ENCODE results near the gene CADM1.

CADM1 gene

DNA sequence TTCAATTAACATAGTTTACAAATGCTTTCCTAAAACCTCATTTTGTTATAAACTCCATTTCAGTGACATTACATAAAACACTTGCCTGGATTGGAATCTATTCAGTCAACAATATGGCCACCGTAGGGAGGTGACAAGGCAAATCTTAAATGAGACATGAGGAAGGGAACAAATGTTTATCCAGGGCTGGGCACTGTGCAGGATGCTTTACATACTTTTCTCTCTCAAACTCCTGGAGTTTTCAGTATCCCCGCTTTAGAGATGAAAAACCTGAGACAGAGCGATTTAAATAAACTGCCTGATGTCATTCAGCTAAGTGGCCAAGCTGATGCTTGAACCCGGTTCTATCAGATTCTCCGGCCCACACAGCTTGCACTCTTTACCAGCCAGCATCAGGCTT is 259.9 kb downstream of the CADM1 start:
- H3K36me3 ChIP-seq (replicated peaks; ENCODE audit: low read depth, low read length) = no peaks in the 10 kb centered on the region
- no peaks in the 10 kb centered on the region for H3K9me3 ChIP-seq (ENCODE audit: insufficient read depth, low read length)
- no peaks in the 10 kb centered on the region for H4K20me1 ChIP-seq (ENCODE audit: insufficient read depth, low read length)
- TF ChIP-seq EZH2phosphoT487 (IDR thresholded peaks at IDR 0.05; ENCODE audit: low read depth) = no peak
- no peak for TF ChIP-seq CTCF (IDR thresholded peaks at IDR 0.05; ENCODE audit: low read depth, low read length)
- H3K4me1 ChIP-seq (ENCODE audit: low read length) = no peaks in the 10 kb centered on the region
- H3K9ac ChIP-seq (ENCODE audit: low read length) = no peak overlapping the region
- no peak overlapping the region for H3K27ac ChIP-seq (ENCODE audit: low read length)
- H3K4me2 ChIP-seq (ENCODE audit: low read length) = no peak overlapping the region
- no peaks in the 10 kb centered on the region for H3K79me2 ChIP-seq (ENCODE audit: low read length)
- H2AFZ ChIP-seq (ENCODE audit: low read depth, low read length) = no peak overlapping the region
- H3K4me3 ChIP-seq (ENCODE audit: low read length) = no peak overlapping the region
- peaks cover 6% of the 10 kb centered on the region; the same call in 1 of the 2 replicates for H3K27me3 ChIP-seq (ENCODE audit: low read depth, low read length)

DNA sequence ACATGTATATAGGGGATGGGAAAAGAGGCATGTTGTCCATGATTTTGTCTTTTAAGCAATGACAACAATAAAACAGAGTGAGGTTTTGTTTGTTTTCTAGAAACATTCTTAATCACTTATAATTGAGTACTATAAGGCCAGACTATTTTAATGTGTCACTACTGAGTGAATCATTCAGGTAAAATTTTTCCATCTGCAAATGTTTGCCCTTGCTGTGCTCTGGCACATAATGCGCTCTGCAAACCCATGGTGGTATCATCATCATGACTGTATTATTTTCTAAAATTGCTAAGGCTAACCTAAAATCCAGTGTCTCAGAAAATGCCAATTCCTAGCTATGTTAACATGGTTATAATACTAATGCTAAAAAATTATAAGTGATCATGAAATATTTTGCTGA is 261.2 kb downstream of the CADM1 start:
- no peak overlapping the region for H3K4me2 ChIP-seq (ENCODE audit: low read length)
- no peak overlapping the region for H3K9ac ChIP-seq (ENCODE audit: low read length)
- H3K4me3 ChIP-seq (ENCODE audit: low read length) = no peak overlapping the region
- H3K79me2 ChIP-seq (ENCODE audit: low read length) = no peaks in the 10 kb centered on the region
- H3K27ac ChIP-seq (ENCODE audit: low read length) = no peak overlapping the region
- peaks cover 1% of the 10 kb centered on the region; the same call in 1 of the 2 replicates for H3K27me3 ChIP-seq (ENCODE audit: low read depth, low read length)
- H4K20me1 ChIP-seq (ENCODE audit: insufficient read depth, low read length) = no peaks in the 10 kb centered on the region
- TF ChIP-seq EZH2phosphoT487 (IDR thresholded peaks at IDR 0.05; ENCODE audit: low read depth) = no peak
- no peak for TF ChIP-seq CTCF (IDR thresholded peaks at IDR 0.05; ENCODE audit: low read depth, low read length)
- no peaks in the 10 kb centered on the region for H3K9me3 ChIP-seq (ENCODE audit: insufficient read depth, low read length)
- H3K36me3 ChIP-seq (replicated peaks; ENCODE audit: low read depth, low read length) = no peaks in the 10 kb centered on the region
- H3K4me1 ChIP-seq (ENCODE audit: low read length) = no peaks in the 10 kb centered on the region
- no peak overlapping the region for H2AFZ ChIP-seq (ENCODE audit: low read depth, low read length)

DNA sequence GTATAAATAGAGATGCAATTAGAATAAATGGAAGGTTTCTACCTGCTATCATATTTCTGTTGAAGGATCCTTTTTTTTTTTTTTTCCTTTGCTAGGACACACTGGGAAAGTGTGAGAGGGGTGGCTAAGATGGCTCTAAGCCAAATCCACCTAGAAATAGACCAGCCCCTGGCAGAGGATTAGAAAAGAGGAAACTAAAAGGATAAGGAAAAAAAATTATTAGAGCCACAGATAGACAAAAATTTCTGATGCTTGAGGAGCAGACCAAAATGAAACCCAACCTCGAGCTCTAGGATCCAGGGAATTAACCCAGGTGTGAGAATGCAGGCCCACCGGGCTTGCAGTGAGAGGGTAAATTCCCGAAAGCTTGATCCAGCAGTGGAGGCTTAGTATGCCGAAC is 262.3 kb downstream of the CADM1 start:
- H3K9ac ChIP-seq (ENCODE audit: low read length) = no peak overlapping the region
- peaks cover 2% of the 10 kb centered on the region; the same call in 1 of the 2 replicates for H3K27me3 ChIP-seq (ENCODE audit: low read depth, low read length)
- TF ChIP-seq EZH2phosphoT487 (IDR thresholded peaks at IDR 0.05; ENCODE audit: low read depth) (no peak), CTCF (IDR thresholded peaks at IDR 0.05; ENCODE audit: low read depth, low read length) (no peak)
- H4K20me1 ChIP-seq (ENCODE audit: insufficient read depth, low read length) = no peaks in the 10 kb centered on the region
- H3K9me3 ChIP-seq (ENCODE audit: insufficient read depth, low read length) = no peaks in the 10 kb centered on the region
- H3K4me2 ChIP-seq (ENCODE audit: low read length) = no peak overlapping the region
- H3K36me3 ChIP-seq (replicated peaks; ENCODE audit: low read depth, low read length) = no peaks in the 10 kb centered on the region
- no peaks in the 10 kb centered on the region for H3K4me1 ChIP-seq (ENCODE audit: low read length)
- H2AFZ ChIP-seq (ENCODE audit: low read depth, low read length) = no peak overlapping the region
- no peaks in the 10 kb centered on the region for H3K79me2 ChIP-seq (ENCODE audit: low read length)
- H3K4me3 ChIP-seq (ENCODE audit: low read length) = no peak overlapping the region
- no peak overlapping the region for H3K27ac ChIP-seq (ENCODE audit: low read length)

DNA sequence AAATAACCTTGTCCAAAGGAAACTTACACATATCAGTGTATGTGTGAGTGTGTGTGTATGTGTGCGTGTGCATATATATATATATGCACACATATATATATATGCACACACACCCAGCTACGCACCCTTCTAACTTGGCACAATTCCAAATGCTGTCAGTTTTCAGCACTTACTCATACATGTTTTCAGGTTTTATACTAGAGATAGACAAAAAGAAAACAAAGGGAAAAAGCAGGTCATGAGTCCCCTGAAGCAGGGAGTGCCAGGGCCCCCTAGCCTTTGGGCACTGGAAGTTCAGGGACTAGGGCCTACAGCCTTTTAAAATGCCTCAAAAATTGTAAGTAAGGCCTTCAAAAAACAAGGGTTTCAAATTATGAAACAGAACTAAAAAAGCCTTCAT is 265.4 kb downstream of the CADM1 start:
- Histone ChIP-seq H3K27ac (ENCODE audit: low read length) (no peak overlapping the region), H3K4me2 (ENCODE audit: low read length) (no peak overlapping the region), H3K36me3 (replicated peaks; ENCODE audit: low read depth, low read length) (no peaks in the 10 kb centered on the region), H2AFZ (ENCODE audit: low read depth, low read length) (no peak overlapping the region), H3K79me2 (ENCODE audit: low read length) (no peaks in the 10 kb centered on the region), H3K4me1 (ENCODE audit: low read length) (no peaks in the 10 kb centered on the region), H4K20me1 (ENCODE audit: insufficient read depth, low read length) (no peaks in the 10 kb centered on the region), H3K9me3 (ENCODE audit: insufficient read depth, low read length) (no peaks in the 10 kb centered on the region), H3K4me3 (ENCODE audit: low read length) (no peak overlapping the region), H3K27me3 (ENCODE audit: low read depth, low read length) (peaks cover 16% of the 10 kb centered on the region; the same call in 1 of the 2 replicates), H3K9ac (ENCODE audit: low read length) (no peak overlapping the region)
- TF ChIP-seq CTCF (IDR thresholded peaks at IDR 0.05; ENCODE audit: low read depth, low read length) (0 out of 2 replicates have a peak, but pooled peaks have one; percentile 4), EZH2phosphoT487 (IDR thresholded peaks at IDR 0.05; ENCODE audit: low read depth) (no peak)

All from OCI-LY3 (cell line).